Measurements from ENCODE around the gene FRMD4A.

FRMD4A gene

DNA sequence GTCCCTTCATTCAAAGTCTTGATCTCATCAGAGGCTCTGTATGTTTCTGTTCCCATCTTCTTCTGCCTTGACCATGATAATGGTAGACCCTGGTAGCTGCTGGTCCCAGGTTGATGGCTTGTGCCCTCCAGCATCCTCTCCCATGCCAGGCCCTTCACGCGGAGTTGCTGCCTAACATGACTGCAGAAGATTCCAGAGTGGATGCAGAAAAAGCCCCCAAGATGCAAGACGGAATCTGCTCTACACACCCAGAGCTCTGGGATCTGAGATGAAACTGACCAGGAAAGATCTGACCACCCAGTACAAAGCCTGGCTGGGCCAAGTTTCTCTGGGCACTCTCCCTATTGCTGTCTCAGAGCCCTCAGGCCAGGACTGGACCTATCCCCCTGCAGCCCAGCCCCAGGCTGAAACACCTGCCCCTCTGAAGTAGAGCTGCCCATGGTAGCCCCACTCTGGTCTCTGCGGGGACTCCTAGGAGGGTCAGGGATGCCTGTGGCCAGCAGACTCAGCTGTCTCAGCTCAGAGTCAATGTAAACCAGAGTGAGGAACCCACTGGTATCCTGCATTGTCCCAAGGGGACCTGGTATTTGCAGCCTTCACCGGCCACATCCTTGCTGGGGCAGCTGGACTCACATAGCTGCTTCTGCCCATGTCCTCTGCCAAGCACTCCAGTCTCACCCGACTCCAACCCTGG, 9.5 kb upstream of the FRMD4A start:
- H3K27me3 ChIP-seq (replicated peaks; ENCODE audit: insufficient read depth, low read length) = no peaks in the 10 kb centered on the region
- no peaks in the 10 kb centered on the region for H3F3A ChIP-seq (ENCODE audit: insufficient read depth, low read length)
- no peak for TF ChIP-seq EZH2 (optimal IDR thresholded peaks at IDR 0.05; ENCODE audit: low read depth, low read length)
- no peak for TF ChIP-seq EZH2phosphoT487 (IDR thresholded peaks at IDR 0.05; ENCODE audit: low read length)
- TF ChIP-seq, protein P1, sequence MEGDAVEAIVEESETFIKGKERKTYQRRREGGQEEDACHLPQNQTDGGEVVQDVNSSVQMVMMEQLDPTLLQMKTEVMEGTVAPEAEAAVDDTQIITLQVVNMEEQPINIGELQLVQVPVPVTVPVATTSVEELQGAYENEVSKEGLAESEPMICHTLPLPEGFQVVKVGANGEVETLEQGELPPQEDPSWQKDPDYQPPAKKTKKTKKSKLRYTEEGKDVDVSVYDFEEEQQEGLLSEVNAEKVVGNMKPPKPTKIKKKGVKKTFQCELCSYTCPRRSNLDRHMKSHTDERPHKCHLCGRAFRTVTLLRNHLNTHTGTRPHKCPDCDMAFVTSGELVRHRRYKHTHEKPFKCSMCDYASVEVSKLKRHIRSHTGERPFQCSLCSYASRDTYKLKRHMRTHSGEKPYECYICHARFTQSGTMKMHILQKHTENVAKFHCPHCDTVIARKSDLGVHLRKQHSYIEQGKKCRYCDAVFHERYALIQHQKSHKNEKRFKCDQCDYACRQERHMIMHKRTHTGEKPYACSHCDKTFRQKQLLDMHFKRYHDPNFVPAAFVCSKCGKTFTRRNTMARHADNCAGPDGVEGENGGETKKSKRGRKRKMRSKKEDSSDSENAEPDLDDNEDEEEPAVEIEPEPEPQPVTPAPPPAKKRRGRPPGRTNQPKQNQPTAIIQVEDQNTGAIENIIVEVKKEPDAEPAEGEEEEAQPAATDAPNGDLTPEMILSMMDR (IDR thresholded peaks at IDR 0.05; ENCODE audit: low read length) = no peak
- no peak overlapping the region for H3K9ac ChIP-seq (ENCODE audit: low read length)
- no peak overlapping the region for H2AFZ ChIP-seq (ENCODE audit: low read length)
- H3K4me3 ChIP-seq (ENCODE audit: low read length) = no peak overlapping the region
- no peaks in the 10 kb centered on the region for H3K36me3 ChIP-seq (replicated peaks; ENCODE audit: insufficient read depth, low read length)
- no peaks in the 10 kb centered on the region for H3K9me3 ChIP-seq (replicated peaks; ENCODE audit: insufficient read depth, low read length)
- no peaks in the 10 kb centered on the region for H3K4me1 ChIP-seq (ENCODE audit: low read length)
- DNase-seq = no peak
- H4K20me1 ChIP-seq (ENCODE audit: insufficient read depth, low read length) = no peaks in the 10 kb centered on the region
- H3K79me2 ChIP-seq (ENCODE audit: low read length) = no peaks in the 10 kb centered on the region
- H3K4me2 ChIP-seq (ENCODE audit: low read depth, low read length) = no peak overlapping the region
- no peak overlapping the region for H3K27ac ChIP-seq (ENCODE audit: low read length)
- no peaks in the 10 kb centered on the region for H3K9me2 ChIP-seq (replicated peaks; ENCODE audit: insufficient read depth, low read length)

- Histone ChIP-seq H2AFZ (ENCODE audit: low read length) (no peak overlapping the region), H4K20me1 (ENCODE audit: insufficient read depth, low read length) (no peaks in the 10 kb centered on the region), H3K4me2 (ENCODE audit: low read depth, low read length) (no peak overlapping the region), H3K27me3 (replicated peaks; ENCODE audit: insufficient read depth, low read length) (no peaks in the 10 kb centered on the region), H3K27ac (ENCODE audit: low read length) (no peak overlapping the region), H3K9ac (ENCODE audit: low read length) (no peak overlapping the region), H3K79me2 (ENCODE audit: low read length) (no peaks in the 10 kb centered on the region), H3K36me3 (replicated peaks; ENCODE audit: insufficient read depth, low read length) (no peaks in the 10 kb centered on the region), H3K4me3 (ENCODE audit: low read length) (no peak overlapping the region), H3K4me1 (ENCODE audit: low read length) (no peaks in the 10 kb centered on the region), H3K9me3 (replicated peaks; ENCODE audit: insufficient read depth, low read length) (no peaks in the 10 kb centered on the region), H3K9me2 (replicated peaks; ENCODE audit: insufficient read depth, low read length) (no peaks in the 10 kb centered on the region), H3F3A (ENCODE audit: insufficient read depth, low read length) (no peaks in the 10 kb centered on the region)
- DNase-seq = no peak
- no peak for TF ChIP-seq EZH2phosphoT487 (IDR thresholded peaks at IDR 0.05; ENCODE audit: low read length)
- TF ChIP-seq, protein P1 (IDR thresholded peaks at IDR 0.05; ENCODE audit: low read length) = no peak
- no peak for TF ChIP-seq EZH2 (optimal IDR thresholded peaks at IDR 0.05; ENCODE audit: low read depth, low read length)
Measured at GRCh38 chr10:14336736-14337135, 6.0 kb upstream of the FRMD4A start.

GRCh38 chr10:14334771-14335170, 4.0 kb upstream of the FRMD4A start:
- Histone ChIP-seq H3K4me1 (ENCODE audit: low read length) (no peaks in the 10 kb centered on the region), H3K79me2 (ENCODE audit: low read length) (no peaks in the 10 kb centered on the region), H3K9ac (ENCODE audit: low read length) (no peak overlapping the region), H3K27me3 (replicated peaks; ENCODE audit: insufficient read depth, low read length) (no peaks in the 10 kb centered on the region), H3K9me3 (replicated peaks; ENCODE audit: insufficient read depth, low read length) (no peaks in the 10 kb centered on the region), H4K20me1 (ENCODE audit: insufficient read depth, low read length) (no peaks in the 10 kb centered on the region), H3K4me3 (ENCODE audit: low read length) (no peak overlapping the region), H3F3A (ENCODE audit: insufficient read depth, low read length) (no peaks in the 10 kb centered on the region), H3K9me2 (replicated peaks; ENCODE audit: insufficient read depth, low read length) (no peaks in the 10 kb centered on the region), H3K4me2 (ENCODE audit: low read depth, low read length) (no peak overlapping the region), H3K36me3 (replicated peaks; ENCODE audit: insufficient read depth, low read length) (no peaks in the 10 kb centered on the region), H3K27ac (ENCODE audit: low read length) (no peak overlapping the region), H2AFZ (ENCODE audit: low read length) (no peak overlapping the region)
- no peak for DNase-seq
- TF ChIP-seq EZH2 (optimal IDR thresholded peaks at IDR 0.05; ENCODE audit: low read depth, low read length) (no peak), EZH2phosphoT487 (IDR thresholded peaks at IDR 0.05; ENCODE audit: low read length) (no peak)
- TF ChIP-seq, protein P1 (IDR thresholded peaks at IDR 0.05; ENCODE audit: low read length) = no peak

All from MM.1S (cell line).